ENCODE data around the gene IFI27L1.

- no peak for TF ChIP-seq CTCF (IDR thresholded peaks at IDR 0.05)
- TF ChIP-seq POLR2A (IDR thresholded peaks at IDR 0.05), result no peak
Measured at GRCh38 chr14:94126419-94126677, 45.2 kb downstream of the IFI27L1 start.
